PC-9 (cell line): Measurements from ENCODE around the gene XBP1.

Experiments used
- EZH2 ChIP-seq: fragments of 200-600 bp; sonication (generic); IDR thresholded peaks from 2 replicates; pipeline ENCODE4 v1.8.0; 2017; ENCODE audit warnings: antibody characterized with exemption, low read depth
- TF ChIP-seq, protein P1 (sequence below): fragments of 200-600 bp; sonication (generic); conservative IDR thresholded peaks from 2 replicates; pipeline ENCODE4 v1.6.1; 2017; ENCODE audit warnings: mixed run types, antibody characterized with exemption, mild to moderate bottlenecking, moderate library complexity

GRCh38 chr22:28802595-28803123 is 2.3 kb upstream of the XBP1 start:
- TF ChIP-seq, protein P1, sequence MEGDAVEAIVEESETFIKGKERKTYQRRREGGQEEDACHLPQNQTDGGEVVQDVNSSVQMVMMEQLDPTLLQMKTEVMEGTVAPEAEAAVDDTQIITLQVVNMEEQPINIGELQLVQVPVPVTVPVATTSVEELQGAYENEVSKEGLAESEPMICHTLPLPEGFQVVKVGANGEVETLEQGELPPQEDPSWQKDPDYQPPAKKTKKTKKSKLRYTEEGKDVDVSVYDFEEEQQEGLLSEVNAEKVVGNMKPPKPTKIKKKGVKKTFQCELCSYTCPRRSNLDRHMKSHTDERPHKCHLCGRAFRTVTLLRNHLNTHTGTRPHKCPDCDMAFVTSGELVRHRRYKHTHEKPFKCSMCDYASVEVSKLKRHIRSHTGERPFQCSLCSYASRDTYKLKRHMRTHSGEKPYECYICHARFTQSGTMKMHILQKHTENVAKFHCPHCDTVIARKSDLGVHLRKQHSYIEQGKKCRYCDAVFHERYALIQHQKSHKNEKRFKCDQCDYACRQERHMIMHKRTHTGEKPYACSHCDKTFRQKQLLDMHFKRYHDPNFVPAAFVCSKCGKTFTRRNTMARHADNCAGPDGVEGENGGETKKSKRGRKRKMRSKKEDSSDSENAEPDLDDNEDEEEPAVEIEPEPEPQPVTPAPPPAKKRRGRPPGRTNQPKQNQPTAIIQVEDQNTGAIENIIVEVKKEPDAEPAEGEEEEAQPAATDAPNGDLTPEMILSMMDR, result no peak; the same call in 1 of the 2 replicates
- TF ChIP-seq EZH2, result no peak
